Glutamatergic neuron (in vitro differentiated cells): ENCODE data around the gene FAS. TPM values are rescaled to one million over a fixed set of nuclear protein-coding genes. Genes with fewer than 3 reads are reported as not detected.
"Not testable (repeated sequence)": the region's sequence is repeated elsewhere in the genome, so short reads cannot be mapped to it uniquely, and the experiment has no call there.

ENCODE experiments used
- DNase-seq: peaks from one replicate; pipeline ENCODE4 v3.0.0; 2022
- H3K27ac Mint-ChIP-seq: one replicate; pipeline ENCODE4 v1.8.0; 2020; ENCODE audit warnings: mild to moderate bottlenecking, mixed read lengths, inconsistent platforms; ENCODE audit not compliant: unreplicated experiment
- H3K27me3 Mint-ChIP-seq: one replicate; pipeline ENCODE4 v1.8.0; 2020; ENCODE audit warnings: mild to moderate bottlenecking, moderate library complexity, mixed read lengths, inconsistent platforms; ENCODE audit not compliant: unreplicated experiment
- H3K36me3 Mint-ChIP-seq: one replicate; pipeline ENCODE4 v1.8.0; 2020; ENCODE audit warnings: mild to moderate bottlenecking, mixed read lengths, inconsistent platforms; ENCODE audit not compliant: unreplicated experiment
- H3K4me1 Mint-ChIP-seq: one replicate; pipeline ENCODE4 v1.8.0; 2020; ENCODE audit warnings: mild to moderate bottlenecking, low read depth, mixed read lengths, inconsistent platforms; ENCODE audit not compliant: unreplicated experiment
- H3K4me3 Mint-ChIP-seq: one replicate; pipeline ENCODE4 v1.8.0; 2020; ENCODE audit warnings: mild to moderate bottlenecking, mixed read lengths, inconsistent platforms; ENCODE audit not compliant: unreplicated experiment
- H3K9me3 Mint-ChIP-seq: one replicate; pipeline ENCODE4 v1.8.0; 2020; ENCODE audit warnings: mild to moderate bottlenecking, moderate library complexity, mixed read lengths, inconsistent platforms; ENCODE audit not compliant: unreplicated experiment
- CTCF ChIP-seq: fragments of 200-600 bp; sonication (generic); IDR thresholded peaks from one replicate; pipeline ENCODE4 v1.5.0; 2021; ENCODE audit not compliant: partially characterized antibody, unreplicated experiment
- total RNA-seq: library from RNA; stranded (reverse); fragmentation: NEBNext Ultra II Directional; extraction: Animal tissue kit (Norgen Biotek cat#: 25700); gene quantifications from one replicate; pipeline ENCODE4 v1.2.1, GENCODE V29; 2021; ENCODE audit not compliant: unreplicated experiment

FAS gene
- total RNA-seq, 1 donor from 2014 or later: 0.69 TPM

DNA sequence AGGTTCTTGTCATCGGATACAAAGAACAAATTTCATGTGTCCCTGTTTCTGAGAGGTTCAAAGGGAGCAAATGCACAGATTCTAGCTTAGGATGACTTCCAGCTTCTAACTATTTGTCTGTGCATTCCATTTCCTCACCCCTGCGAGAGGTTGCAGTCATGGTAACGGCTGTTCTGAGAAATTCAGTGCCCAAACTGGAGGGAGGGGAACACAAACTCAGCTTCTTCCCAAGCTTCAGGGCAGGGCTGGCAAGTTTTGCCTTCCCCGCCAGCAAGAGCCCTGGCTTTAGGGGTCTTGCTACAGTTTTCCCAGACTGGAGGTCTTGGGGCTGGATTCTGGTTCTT is 11.1 kb downstream of the FAS start:
- no peaks in the 10 kb centered on the region for H3K4me1 Mint-ChIP-seq
- no peak for DNase-seq
- no peak overlapping the region for H3K27ac Mint-ChIP-seq
- H3K4me3 Mint-ChIP-seq: no peak overlapping the region
- no peaks in the 10 kb centered on the region for H3K9me3 Mint-ChIP-seq
- no peaks in the 10 kb centered on the region for H3K27me3 Mint-ChIP-seq
- no peaks in the 10 kb centered on the region for H3K36me3 Mint-ChIP-seq
- TF ChIP-seq CTCF: no peak

DNA sequence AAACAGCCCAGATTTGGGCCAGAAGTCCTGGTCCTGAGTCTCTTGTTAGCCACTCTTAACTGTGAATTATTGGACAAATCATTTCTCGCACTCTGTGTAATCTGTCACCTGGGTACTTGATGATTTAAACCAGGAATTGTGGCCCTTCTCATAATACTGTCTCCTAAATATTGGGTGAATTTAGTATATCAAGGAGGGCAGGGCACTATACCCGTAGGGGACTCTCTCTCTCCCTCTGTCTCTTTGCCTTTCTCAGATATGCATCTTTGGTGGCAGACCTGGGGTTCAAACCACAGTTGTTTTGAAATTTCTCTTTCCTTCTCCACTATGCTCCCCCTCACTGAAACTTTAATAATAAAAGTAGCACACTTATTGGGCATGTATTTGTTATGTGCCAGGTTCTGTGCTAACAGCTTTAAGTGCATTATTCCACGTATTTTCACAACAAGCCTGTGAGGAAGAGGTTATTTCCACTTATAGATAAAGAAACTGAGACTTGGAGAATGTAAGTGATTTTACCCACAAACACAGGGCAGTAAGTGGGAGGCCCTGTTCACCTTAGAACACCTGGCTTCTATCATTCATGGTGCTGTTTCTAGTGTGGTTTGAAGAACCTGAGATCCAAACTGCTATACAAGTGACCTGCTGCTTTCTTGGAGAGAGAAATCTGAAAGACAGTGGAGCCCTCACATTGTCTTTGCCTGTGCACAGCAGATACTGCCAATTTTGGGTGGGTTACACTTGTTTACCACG is 11.8 kb downstream of the FAS start:
- no peak for TF ChIP-seq CTCF
- H3K4me1 Mint-ChIP-seq: no peaks in the 10 kb centered on the region
- no peaks in the 10 kb centered on the region for H3K9me3 Mint-ChIP-seq
- H3K27me3 Mint-ChIP-seq: no peaks in the 10 kb centered on the region
- H3K27ac Mint-ChIP-seq: no peak overlapping the region
- no peaks in the 10 kb centered on the region for H3K36me3 Mint-ChIP-seq
- H3K4me3 Mint-ChIP-seq: no peak overlapping the region
- no peak for DNase-seq

GRCh38 chr10:89003344-89003743 is 12.7 kb downstream of the FAS start:
- H3K4me3 Mint-ChIP-seq: no peak overlapping the region
- H3K27me3 Mint-ChIP-seq: no peaks in the 10 kb centered on the region
- no peaks in the 10 kb centered on the region for H3K36me3 Mint-ChIP-seq
- no peak for DNase-seq
- no peak overlapping the region for H3K27ac Mint-ChIP-seq
- H3K9me3 Mint-ChIP-seq: no peaks in the 10 kb centered on the region
- no peaks in the 10 kb centered on the region for H3K4me1 Mint-ChIP-seq
- TF ChIP-seq CTCF: no peak

- H3K9me3 Mint-ChIP-seq: no peaks in the 10 kb centered on the region
- H3K4me3 Mint-ChIP-seq: no peak overlapping the region
- no peaks in the 10 kb centered on the region for H3K36me3 Mint-ChIP-seq
- no peaks in the 10 kb centered on the region for H3K4me1 Mint-ChIP-seq
- DNase-seq: no peak
- H3K27ac Mint-ChIP-seq: no peak overlapping the region
- no peaks in the 10 kb centered on the region for H3K27me3 Mint-ChIP-seq
- TF ChIP-seq CTCF: no peak
Measured at GRCh38 chr10:89007129-89007893, 16.7 kb downstream of the FAS start.

DNA sequence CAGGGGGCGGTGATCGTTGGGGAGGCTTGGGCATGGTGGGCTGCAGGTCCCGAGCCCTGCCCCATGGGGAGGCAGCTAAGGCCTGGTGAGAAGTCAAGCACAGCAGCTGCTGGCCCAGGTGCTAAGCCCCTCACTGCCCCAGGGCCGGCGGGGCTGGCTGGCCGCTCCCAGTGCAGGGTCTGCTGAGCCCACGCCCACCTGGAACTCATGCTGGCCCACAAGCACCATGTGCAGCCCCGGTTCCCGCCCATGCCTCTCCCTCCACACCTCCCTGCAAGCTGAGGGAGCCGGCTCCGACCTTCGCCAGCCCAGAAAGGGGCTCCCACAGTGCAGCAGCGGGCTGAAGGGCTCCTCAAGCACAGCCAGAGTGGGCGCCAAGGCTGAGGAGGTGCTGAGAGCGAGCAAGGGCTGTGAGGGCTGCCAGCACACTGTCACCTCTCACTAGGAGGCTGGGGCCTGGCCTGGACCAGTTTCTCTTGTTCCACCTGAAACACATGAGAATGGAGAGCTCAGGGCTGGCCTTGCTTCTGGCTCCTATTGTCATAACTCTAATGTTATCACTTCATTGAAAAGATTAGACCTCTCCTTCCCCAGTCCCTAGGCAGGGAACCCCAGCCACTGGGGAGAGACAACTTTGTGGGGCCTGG is 28.2 kb downstream of the FAS start:
- not testable (repeated sequence) for H3K4me3 Mint-ChIP-seq, H3K4me1 Mint-ChIP-seq, H3K9me3 Mint-ChIP-seq, DNase-seq, H3K27ac Mint-ChIP-seq, H3K27me3 Mint-ChIP-seq
- H3K36me3 Mint-ChIP-seq: peaks cover 11% of the 10 kb centered on the region
